ENCODE measurements around the gene ATP9B.

Gene ATP9B

GRCh38 chr18:79413901-79414300, 344.7 kb downstream of the ATP9B start:
- DNase-seq, result no peak

DNA sequence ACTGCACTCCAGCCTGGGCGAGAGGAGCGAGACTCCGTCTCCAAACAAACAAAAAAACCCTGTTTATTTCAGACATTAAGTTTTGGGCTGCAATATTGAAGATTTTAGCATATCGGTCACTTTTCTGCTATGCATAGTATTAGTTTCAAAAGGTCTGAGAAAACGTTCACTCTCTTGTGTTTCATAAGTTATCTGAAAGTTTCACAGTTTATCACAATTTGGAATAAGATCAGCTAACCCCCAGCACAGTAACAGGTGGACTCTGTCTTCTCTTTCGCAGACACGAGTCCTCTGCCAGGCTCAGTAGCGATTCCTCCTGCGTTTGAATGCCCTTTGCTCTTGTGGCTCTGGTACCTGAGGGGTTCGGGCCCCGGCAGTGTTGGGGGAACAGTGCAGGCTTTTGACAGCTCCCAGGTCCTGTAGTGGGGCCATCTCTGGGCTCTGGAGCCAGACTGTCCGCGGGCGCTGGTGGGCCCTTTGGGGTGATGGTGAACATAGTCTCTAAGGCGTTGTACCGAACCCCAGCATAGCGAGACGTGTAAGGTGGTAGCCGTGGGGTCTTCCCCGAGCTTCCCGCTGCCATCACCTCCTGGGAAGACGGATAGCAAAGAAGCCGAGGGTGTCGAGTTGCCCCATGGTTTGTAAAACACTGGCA, 347.0 kb downstream of the ATP9B start:
- DNase-seq, result no peak

DNA sequence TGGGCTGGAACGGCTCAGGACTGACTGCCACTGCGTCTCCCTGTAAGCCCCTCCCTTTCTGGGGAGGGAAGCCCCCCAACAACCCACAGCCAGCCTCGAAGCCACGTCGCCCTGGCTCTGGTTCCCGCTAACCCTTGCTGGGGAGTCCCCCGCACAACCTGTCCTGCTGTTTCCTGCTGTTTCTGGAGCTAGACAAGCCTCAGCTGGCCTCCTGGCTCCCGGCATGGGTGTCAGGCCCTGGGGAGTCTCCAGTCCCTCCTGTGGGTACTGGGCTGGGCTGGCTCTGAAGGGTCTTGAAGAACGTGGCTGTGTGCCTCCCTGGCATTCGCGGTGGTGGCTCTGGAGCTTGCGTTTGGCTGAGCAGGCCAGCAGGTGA, 347.5 kb downstream of the ATP9B start:
- DNase-seq, result no peak

DNA sequence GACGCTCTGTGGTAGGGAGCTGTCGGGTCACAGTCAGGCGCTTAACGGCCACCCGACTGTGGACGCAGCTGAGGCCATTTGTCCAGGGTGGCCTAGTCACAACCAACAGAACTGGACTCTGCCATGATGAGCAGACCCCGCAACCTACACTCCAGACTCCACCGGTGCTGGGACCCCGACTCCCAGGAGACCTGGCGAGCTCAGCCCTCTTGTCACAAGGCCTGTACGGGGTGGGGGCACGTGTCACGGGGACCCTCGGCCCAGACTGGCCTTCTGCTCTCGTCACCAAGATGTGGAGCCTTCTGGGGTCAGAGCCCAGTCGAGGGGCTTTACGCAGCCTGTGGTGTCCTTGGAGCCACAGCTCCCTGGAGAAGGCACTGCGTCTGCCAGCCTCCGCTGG, 349.0 kb downstream of the ATP9B start:
- no peak for DNase-seq

GRCh38 chr18:79418642-79419041, 349.4 kb downstream of the ATP9B start:
- no peak for DNase-seq

DNA sequence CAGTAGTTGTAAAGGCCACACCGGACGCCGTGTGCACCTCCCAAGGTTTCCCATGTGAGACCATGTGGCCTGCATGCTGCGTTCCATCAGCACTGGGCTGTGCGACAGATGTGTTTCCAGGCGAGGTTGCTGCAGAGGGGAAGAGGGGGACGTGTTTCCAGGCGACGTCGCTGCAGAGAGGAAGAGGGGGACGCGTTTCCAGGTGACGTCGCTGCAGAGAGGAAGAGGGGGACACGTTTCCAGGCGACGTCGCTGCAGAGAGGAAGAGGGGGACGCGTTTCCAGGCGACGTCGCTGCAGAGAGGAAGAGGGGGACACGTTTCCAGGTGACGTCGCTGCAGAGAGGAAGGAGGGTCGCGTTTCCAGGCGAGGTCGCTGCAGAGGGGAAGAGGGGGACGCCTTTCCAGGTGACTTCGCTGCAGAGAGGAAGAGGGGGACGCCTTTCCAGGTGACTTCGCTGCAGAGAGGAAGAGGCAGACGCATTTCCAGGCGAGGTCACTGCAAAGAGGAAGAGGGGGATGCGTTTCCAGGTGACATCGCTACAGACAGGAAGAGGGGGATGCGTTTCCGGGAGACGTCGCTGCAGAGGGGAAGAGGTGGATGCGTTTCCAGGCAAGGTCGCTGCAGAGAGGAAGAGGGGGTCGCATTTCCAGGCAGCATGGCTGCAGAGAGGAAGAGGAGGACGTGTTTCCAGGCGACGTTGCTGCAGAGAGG, 351.0 kb downstream of the ATP9B start:
- DNase-seq, result no peak

DNA sequence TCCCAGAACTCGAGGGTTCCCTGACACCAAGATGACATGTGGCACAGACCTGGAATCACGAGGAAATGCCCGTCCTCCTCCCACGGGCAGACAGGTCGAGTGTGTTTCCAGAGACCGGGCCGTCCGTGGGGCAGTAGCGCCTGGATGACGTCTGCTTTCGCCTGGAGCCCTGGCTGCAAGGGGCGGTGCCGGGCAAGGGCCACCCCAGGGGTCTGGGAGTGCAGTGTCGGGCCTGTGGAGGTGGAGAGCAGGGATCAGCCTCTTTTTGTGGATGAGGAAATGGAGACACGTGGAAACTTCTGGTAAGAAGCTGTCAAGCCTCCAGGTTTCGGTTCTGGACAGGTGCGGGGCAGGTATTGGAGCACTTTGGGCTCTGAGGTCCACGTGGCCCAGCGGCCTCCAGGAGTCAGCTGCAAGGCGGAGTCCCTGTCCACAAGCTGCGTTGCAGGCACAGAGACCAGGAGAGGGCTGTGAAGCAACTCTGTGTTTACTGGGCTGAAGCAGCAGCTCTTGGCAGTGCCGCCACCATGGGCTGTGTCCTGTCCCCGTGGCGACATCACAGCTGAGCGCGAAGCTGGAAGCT, 352.2 kb downstream of the ATP9B start:
- DNase-seq, result no peak

GRCh38 chr18:79422022-79422782, 353.0 kb downstream of the ATP9B start:
- peak; percentile 64 for DNase-seq

DNA sequence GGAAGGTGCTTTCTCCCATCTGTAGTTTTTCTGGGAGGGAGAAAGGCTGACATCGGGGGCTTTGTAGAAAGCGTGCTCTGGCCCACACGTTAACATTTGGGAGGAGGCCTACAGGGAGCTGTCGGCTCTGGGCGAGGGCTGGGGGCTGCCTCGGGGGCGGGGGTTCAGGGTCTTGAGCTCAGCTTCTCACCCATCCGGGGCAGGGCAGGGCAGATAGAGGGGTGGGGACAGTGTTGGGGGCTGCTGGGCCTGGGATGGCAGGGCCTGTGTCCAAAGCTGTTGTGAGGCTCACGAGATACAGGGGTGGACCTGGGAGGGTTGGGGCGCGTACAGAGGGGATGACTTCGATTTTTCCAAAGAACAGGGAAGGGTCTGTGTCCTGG, 353.6 kb downstream of the ATP9B start:
- no peak for DNase-seq

DNA sequence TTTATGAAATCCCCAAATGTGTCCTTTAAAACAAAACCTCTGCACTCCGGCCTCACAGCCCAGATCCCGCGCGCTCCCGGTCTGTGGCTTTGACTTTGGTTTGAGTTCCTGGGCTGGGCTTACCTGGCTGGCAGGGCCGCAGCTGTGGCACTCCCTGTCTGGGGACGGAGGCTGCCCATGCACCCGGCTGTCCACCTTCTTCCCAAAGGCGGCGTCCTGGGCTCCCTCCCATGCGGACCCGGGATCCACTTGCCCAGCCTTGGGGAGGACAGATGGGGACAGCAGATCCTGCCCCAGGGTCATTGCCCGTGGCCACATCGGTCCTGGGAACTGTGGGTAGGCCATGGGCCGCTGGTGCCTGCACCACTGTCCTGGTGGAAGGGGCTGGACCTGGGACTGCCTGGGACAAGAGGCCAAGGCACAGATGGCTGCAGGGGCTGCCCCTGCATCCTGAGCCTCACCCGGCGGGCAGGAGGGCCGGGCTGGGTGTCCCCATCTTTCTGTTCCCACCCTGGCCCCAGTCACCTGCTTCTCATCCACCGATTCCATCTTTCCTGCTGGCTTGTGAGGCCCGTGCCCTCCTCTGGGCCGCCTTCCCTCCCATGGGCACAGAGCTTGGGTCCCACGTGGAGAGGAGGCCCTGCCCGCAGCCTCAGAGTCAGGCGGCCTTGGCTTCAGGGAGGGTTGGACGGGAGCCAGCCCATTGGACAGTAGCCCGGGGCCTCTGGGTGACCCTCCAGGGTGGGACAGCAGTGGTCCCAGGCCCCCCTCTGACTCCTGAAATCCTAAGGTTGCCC, 354.2 kb downstream of the ATP9B start:
- DNase-seq, result no peak

DNA sequence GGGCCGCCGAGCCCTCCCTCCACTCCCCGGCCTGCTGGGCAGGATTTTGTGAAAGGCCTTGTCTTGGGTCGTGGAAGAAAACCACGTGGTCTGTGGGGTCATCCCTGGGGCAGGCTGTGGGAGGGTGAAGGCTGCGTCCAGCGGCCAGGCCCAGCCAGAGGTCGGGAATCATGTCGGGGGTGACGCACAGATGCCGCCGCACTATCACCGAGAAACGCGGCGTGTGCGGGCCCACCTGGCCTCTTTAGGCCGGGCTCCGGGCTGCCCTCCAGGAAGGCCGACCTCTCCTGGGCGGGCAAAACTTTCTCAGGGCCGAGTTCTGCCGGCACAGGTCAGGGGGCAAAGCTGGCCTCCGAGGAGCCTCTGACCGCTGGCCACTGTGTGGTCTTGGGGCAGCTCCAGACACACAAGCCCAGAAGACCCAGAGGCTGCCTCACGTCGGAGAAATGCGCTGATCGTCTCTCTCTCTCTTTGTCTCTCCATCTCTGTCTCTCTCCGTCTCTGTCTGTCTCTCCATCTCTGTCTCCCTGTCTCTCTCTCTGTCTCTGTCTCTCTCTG, 354.9 kb downstream of the ATP9B start:
- no peak for DNase-seq

DNA sequence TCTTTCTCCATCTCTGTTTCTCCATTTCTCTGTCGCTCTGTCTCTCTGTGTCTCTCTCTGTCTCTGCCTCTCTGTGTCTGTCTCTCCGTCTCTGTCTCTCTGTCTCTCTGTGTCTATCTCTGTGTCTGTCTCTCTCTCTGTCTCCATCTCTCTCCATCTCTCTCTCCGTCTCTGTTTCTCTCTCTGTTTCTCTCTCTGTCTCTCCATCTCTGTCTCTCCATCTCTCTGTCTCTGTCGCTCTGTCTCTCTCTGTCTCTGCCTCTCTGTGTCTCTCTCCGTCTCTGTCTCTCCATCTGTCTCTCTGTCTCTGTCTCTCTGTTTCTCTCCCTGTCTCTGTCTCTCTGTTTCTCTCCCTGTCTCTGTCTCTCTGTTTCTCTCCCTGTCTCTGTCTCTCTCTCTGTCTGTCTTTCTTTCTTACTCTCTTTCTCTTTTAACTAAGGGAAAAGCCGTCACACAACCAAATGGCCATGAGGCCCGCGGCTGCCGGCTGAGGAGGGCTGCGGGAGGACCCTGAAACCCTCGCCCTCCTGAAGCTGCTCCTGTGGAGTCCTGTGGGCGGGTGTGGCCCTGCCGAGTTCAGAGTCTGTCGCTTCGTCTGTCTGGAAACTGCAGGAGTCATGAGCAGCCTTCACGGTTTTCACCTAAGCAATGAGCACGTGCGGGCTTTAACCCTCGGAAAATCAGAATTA, 355.8 kb downstream of the ATP9B start:
- no peak for DNase-seq

GRCh38 chr18:79425569-79425886, 356.3 kb downstream of the ATP9B start:
- no peak for DNase-seq

DNA sequence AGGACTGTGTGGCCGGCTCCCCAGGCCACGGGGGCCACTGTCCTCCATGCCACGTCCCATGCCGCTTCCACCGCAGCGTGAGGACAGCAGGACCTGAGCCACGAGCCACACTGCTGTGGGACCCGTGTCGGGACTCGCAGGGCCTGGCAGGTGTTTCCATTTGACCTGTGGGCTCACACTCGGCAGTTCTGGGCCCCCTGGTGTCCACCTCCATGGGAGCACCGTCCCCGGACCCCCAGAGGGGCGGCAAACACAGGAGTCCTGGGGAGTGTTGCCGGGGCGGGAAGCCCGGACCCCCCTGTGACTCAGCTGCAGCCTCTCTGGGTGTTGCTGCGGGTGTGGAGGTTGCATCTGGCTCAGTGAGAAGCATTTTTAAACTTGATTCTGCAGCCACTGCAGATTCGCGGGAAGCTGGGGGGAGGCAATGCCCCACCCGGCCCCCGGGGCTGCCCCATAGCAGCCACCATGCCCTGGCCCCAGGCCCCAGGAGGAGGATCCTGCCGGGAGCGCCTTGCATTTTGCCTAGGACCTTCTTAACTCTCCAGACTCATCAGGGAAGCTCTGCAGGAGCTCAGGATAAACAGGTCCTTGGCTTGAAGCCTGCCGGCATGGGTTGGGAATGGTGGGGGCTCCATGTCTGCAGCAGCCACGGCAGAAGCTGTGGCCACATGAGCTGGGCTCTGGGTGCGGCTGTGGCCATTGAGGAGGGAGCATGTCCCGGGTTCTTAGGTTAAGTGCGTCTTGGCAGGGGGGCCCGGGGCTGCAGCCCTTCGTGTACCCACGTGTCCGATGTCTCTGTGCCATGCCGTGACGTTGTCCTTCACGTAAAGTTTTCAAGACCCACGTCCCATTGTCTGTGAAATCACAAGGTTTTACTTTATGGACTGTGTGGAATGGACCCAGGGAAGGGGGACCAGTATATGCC, 357.4 kb downstream of the ATP9B start:
- no peak for DNase-seq

DNA sequence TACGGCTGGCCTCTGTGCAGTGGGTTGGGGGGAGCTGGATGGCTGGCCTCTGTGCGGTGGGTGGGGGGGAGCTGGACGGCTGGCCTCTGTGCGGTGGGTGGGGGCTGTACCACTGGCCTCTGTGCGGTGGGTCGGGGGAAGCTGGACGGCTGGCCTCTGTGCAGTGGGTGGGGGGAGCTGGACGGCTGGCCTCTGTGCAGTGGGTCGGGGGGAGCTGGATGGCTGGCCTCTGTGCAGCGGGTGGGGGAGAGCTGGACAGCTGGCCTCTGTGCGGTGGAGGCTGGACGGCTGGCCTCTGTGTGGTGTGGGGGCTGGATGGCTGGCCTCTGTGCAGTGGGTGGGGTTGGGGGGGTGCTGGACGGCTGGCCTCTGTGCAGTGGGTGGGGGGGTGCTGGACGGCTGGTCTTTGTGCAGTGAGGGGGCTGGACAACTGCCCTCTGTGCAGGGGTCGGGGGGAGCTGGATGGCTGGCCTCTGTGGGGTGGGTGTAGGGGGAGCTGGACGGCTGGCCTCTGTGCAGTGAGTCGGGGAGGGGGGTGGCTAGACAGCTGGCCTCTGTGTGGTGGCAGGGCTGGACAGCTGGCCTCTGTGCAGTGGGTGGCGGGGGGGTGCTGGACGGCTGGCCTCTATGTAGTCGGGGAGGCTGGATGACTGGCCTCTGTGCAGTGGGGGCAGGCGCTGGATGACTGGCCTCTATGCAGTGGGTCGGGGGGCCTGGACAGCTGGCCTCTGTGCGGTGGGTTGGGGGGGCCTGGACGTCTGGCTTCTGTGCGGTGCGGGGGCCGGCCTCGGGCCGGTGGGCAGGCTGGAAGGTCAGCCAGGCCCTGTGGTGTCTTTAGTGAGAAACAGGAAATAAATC, 358.4 kb downstream of the ATP9B start:
- no peak for DNase-seq

Measured in fibroblast of skin of back (primary cell).